HEK293 (cell line): ENCODE results near the gene ARHGAP42.

ENCODE experiments used
- CTCF ChIA-PET: fragments of 350-600 bp; formaldehyde crosslinking; extraction: SDS; loops from one replicate; lab custom pipeline; 2021; ENCODE audit warnings: antibody characterized with exemption; lab: Yijun Ruan, JAX
- POLR2A ChIA-PET: fragments of 300-600 bp; formaldehyde crosslinking; extraction: SDS; loops from one replicate; lab custom pipeline; 2020; ENCODE audit warnings: antibody characterized with exemption, inconsistent platforms; lab: Yijun Ruan, JAX
- H3K27ac ChIP-seq: fragments of 200-500 bp; sonication (Bioruptor generic); 2 replicates; pipeline ENCODE4 v1.5.1; 2014; ENCODE audit warnings: low read depth, low read length, control low read depth, inconsistent platforms; ENCODE audit errors: extremely low read depth
- H3K36me3 ChIP-seq, 2 experiments: fragments of 200-500 bp in 1 of 2; sonication (Bioruptor generic) in 1 of 2; 1 replicate in 1 of 2; 2 replicates in 1 of 2; pipeline ENCODE4 v1.5.1; 2014 to 2017; ENCODE audit warnings: inconsistent platforms in 2 of 2, low read length in 2 of 2; ENCODE audit not compliant: control insufficient read depth in 2 of 2, insufficient read depth in 1 of 2
- H3K4me1 ChIP-seq: fragments of 200-500 bp; sonication (Bioruptor generic); 2 replicates; pipeline ENCODE4 v1.5.1; 2014; ENCODE audit warnings: mild to moderate bottlenecking, low read length, inconsistent platforms; ENCODE audit not compliant: control insufficient read depth, insufficient read depth
- H3K4me3 ChIP-seq: 2 replicates; pipeline ENCODE4 v1.5.1; 2011; ENCODE audit warnings: low read depth, mild to moderate bottlenecking, control low read depth, low read length, moderate library complexity
- H3K9me3 ChIP-seq: fragments of 200-500 bp; sonication (Bioruptor generic); 2 replicates; pipeline ENCODE4 v1.5.1; 2014; ENCODE audit warnings: low read depth, low read length, inconsistent platforms; ENCODE audit not compliant: control insufficient read depth, insufficient read depth
- EGR2 ChIP-seq: fragments of 450-650 bp; formaldehyde crosslinking; IDR thresholded peaks from 2 replicates; pipeline ENCODE4 v1.5.1; 2016; ENCODE audit warnings: low read depth, missing biosample characterization, missing genetic modification characterization
- GLIS2 ChIP-seq: fragments of 450-650 bp; formaldehyde crosslinking; IDR thresholded peaks from 2 replicates; pipeline ENCODE4 v1.5.1; 2016; ENCODE audit warnings: missing biosample characterization, missing genetic modification characterization
- HOXD13 ChIP-seq: sonication (generic); formaldehyde crosslinking; IDR thresholded peaks from 2 replicates; pipeline ENCODE4 v1.8.0; 2022; ENCODE audit warnings: missing genetic modification reagents, borderline replicate concordance
- IKZF3 ChIP-seq: fragments of 450-650 bp; IDR thresholded peaks from 2 replicates; pipeline ENCODE4 v1.5.0; 2018; ENCODE audit warnings: missing biosample characterization, mild to moderate bottlenecking, missing genetic modification characterization, moderate library complexity
- KLF10 ChIP-seq: fragments of 450-650 bp; IDR thresholded peaks from 2 replicates; pipeline ENCODE4 v1.5.1; 2018; ENCODE audit warnings: missing biosample characterization, mild to moderate bottlenecking, missing genetic modification characterization
- KLF7 ChIP-seq: fragments of 450-650 bp; formaldehyde crosslinking; IDR thresholded peaks from 2 replicates; pipeline ENCODE4 v1.5.1; 2016; ENCODE audit warnings: missing biosample characterization, missing genetic modification characterization, borderline replicate concordance
- OSR2 ChIP-seq: fragments of 450-650 bp; formaldehyde crosslinking; IDR thresholded peaks from 2 replicates; pipeline ENCODE4 v1.5.1; 2016; ENCODE audit warnings: missing biosample characterization, missing genetic modification characterization
- SP2 ChIP-seq: fragments of 450-650 bp; formaldehyde crosslinking; IDR thresholded peaks from 2 replicates; pipeline ENCODE4 v1.5.1; 2016; ENCODE audit warnings: missing biosample characterization, missing genetic modification characterization
- SP7 ChIP-seq: fragments of 450-650 bp; formaldehyde crosslinking; IDR thresholded peaks from 2 replicates; pipeline ENCODE4 v1.5.1; 2016; ENCODE audit warnings: missing biosample characterization, missing genetic modification characterization
- ZFP41 ChIP-seq: fragments of 450-650 bp; formaldehyde crosslinking; IDR thresholded peaks from 2 replicates; pipeline ENCODE4 v1.5.1; 2016; ENCODE audit warnings: missing biosample characterization, missing genetic modification characterization, borderline replicate concordance
- ZNF202 ChIP-seq: fragments of 450-650 bp; formaldehyde crosslinking; IDR thresholded peaks from 2 replicates; pipeline ENCODE4 v1.5.1; 2016; ENCODE audit warnings: missing biosample characterization, missing genetic modification characterization, borderline replicate concordance
- ZNF354C ChIP-seq: fragments of 450-650 bp; formaldehyde crosslinking; IDR thresholded peaks from 2 replicates; pipeline ENCODE4 v1.5.1; 2016; ENCODE audit warnings: missing biosample characterization, missing genetic modification characterization, low read depth, borderline replicate concordance
- ZNF391 ChIP-seq: fragments of 450-650 bp; formaldehyde crosslinking; IDR thresholded peaks from 2 replicates; pipeline ENCODE4 v1.5.1; 2016; ENCODE audit warnings: low read depth, missing biosample characterization, missing genetic modification characterization, borderline replicate concordance
- ZNF423 ChIP-seq: fragments of 450-650 bp; formaldehyde crosslinking; IDR thresholded peaks from 2 replicates; pipeline ENCODE4 v1.5.1; 2016; ENCODE audit warnings: missing biosample characterization, missing genetic modification characterization
- ZNF473 ChIP-seq: fragments of 450-650 bp; formaldehyde crosslinking; IDR thresholded peaks from 2 replicates; pipeline ENCODE4 v1.5.1; 2017; ENCODE audit warnings: missing biosample characterization, missing genetic modification characterization
- ZNF571 ChIP-seq: fragments of 450-650 bp; formaldehyde crosslinking; IDR thresholded peaks from 2 replicates; pipeline ENCODE4 v1.5.0; 2017; ENCODE audit warnings: missing biosample characterization, missing genetic modification characterization
- ZNF621 ChIP-seq: fragments of 450-650 bp; formaldehyde crosslinking; IDR thresholded peaks from 2 replicates; pipeline ENCODE4 v1.5.1; 2017; ENCODE audit warnings: missing biosample characterization, missing genetic modification characterization
- ZNF654 ChIP-seq: fragments of 450-650 bp; formaldehyde crosslinking; IDR thresholded peaks from 2 replicates; pipeline ENCODE4 v1.5.1; 2016; ENCODE audit warnings: low read depth, missing biosample characterization, missing genetic modification characterization
- ZNF658 ChIP-seq: fragments of 450-650 bp; formaldehyde crosslinking; IDR thresholded peaks from 2 replicates; pipeline ENCODE4; 2016; ENCODE audit warnings: missing biosample characterization, missing genetic modification characterization
- ZNF660 ChIP-seq: fragments of 450-650 bp; IDR thresholded peaks from 2 replicates; pipeline ENCODE4 v1.5.1; 2018; ENCODE audit warnings: missing biosample characterization, mild to moderate bottlenecking, missing genetic modification characterization
- ZNF791 ChIP-seq: fragments of 450-650 bp; formaldehyde crosslinking; IDR thresholded peaks from 2 replicates; pipeline ENCODE4 v1.5.1; 2016; ENCODE audit warnings: missing biosample characterization, missing genetic modification characterization
- TF ChIP-seq, protein P1 (sequence below): fragments of 450-650 bp; formaldehyde crosslinking; IDR thresholded peaks from 2 replicates; pipeline ENCODE4 v1.5.1; 2016; ENCODE audit warnings: missing biosample characterization, missing genetic modification characterization, borderline replicate concordance
- TF ChIP-seq, protein P2 (sequence below): fragments of 450-650 bp; formaldehyde crosslinking; IDR thresholded peaks from 2 replicates; pipeline ENCODE4 v1.5.1; 2016; ENCODE audit warnings: missing biosample characterization, missing genetic modification characterization
- TF ChIP-seq, protein P3 (sequence below): fragments of 450-650 bp; formaldehyde crosslinking; IDR thresholded peaks from 2 replicates; pipeline ENCODE4 v1.5.1; 2016; ENCODE audit warnings: missing biosample characterization, missing genetic modification characterization
- TF ChIP-seq, protein P4 (sequence below): fragments of 450-650 bp; formaldehyde crosslinking; optimal IDR thresholded peaks from 2 replicates; pipeline ENCODE3; 2016; ENCODE audit warnings: missing biosample characterization, mild to moderate bottlenecking, missing genetic modification characterization

ARHGAP42 gene

DNA sequence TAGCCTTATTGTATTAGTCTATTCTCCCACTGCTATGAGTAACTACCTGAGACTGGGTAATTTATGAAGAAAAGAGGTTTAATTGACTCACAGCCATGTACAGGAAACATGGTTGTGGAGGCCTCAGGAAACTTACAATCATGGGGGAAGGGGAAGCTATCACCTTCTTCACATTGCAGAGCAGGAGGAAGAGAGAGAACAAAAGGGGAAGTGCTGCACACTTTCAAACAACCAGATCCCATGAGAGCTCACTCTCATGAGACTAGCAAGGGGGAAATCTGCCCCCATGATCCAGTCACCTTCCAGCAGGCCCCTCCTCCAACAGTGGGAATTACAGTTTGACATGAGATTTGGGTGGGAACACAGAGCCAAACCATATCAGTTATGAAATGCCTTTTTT lies 179.4 kb downstream of the ARHGAP42 start (continued):
- TF ChIP-seq, protein P1, sequence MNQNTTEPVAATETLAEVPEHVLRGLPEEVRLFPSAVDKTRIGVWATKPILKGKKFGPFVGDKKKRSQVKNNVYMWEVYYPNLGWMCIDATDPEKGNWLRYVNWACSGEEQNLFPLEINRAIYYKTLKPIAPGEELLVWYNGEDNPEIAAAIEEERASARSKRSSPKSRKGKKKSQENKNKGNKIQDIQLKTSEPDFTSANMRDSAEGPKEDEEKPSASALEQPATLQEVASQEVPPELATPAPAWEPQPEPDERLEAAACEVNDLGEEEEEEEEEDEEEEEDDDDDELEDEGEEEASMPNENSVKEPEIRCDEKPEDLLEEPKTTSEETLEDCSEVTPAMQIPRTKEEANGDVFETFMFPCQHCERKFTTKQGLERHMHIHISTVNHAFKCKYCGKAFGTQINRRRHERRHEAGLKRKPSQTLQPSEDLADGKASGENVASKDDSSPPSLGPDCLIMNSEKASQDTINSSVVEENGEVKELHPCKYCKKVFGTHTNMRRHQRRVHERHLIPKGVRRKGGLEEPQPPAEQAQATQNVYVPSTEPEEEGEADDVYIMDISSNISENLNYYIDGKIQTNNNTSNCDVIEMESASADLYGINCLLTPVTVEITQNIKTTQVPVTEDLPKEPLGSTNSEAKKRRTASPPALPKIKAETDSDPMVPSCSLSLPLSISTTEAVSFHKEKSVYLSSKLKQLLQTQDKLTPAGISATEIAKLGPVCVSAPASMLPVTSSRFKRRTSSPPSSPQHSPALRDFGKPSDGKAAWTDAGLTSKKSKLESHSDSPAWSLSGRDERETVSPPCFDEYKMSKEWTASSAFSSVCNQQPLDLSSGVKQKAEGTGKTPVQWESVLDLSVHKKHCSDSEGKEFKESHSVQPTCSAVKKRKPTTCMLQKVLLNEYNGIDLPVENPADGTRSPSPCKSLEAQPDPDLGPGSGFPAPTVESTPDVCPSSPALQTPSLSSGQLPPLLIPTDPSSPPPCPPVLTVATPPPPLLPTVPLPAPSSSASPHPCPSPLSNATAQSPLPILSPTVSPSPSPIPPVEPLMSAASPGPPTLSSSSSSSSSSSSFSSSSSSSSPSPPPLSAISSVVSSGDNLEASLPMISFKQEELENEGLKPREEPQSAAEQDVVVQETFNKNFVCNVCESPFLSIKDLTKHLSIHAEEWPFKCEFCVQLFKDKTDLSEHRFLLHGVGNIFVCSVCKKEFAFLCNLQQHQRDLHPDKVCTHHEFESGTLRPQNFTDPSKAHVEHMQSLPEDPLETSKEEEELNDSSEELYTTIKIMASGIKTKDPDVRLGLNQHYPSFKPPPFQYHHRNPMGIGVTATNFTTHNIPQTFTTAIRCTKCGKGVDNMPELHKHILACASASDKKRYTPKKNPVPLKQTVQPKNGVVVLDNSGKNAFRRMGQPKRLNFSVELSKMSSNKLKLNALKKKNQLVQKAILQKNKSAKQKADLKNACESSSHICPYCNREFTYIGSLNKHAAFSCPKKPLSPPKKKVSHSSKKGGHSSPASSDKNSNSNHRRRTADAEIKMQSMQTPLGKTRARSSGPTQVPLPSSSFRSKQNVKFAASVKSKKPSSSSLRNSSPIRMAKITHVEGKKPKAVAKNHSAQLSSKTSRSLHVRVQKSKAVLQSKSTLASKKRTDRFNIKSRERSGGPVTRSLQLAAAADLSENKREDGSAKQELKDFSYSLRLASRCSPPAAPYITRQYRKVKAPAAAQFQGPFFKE (tag by site-specific recombination), result no peak
- TF ChIP-seq ZNF791 (tag by site-specific recombination), result no peak
- no peak for TF ChIP-seq ZNF354C (tag by site-specific recombination)
- TF ChIP-seq HOXD13 (CRISPR knock-in tag), result no peak
- no peak for TF ChIP-seq ZNF660
- TF ChIP-seq, protein P2, sequence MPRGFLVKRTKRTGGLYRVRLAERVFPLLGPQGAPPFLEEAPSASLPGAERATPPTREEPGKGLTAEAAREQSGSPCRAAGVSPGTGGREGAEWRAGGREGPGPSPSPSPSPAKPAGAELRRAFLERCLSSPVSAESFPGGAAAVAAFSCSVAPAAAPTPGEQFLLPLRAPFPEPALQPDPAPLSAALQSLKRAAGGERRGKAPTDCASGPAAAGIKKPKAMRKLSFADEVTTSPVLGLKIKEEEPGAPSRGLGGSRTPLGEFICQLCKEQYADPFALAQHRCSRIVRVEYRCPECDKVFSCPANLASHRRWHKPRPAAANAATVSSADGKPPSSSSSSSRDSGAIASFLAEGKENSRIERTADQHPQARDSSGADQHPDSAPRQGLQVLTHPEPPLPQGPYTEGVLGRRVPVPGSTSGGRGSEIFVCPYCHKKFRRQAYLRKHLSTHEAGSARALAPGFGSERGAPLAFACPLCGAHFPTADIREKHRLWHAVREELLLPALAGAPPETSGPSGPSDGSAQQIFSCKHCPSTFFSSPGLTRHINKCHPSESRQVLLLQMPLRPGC, result no peak
- no peak for TF ChIP-seq SP7
- no peak for TF ChIP-seq ZNF654 (tag by site-specific recombination)
- no peak for TF ChIP-seq EGR2
- TF ChIP-seq ZNF423, result no peak
- TF ChIP-seq ZNF473 (tag by site-specific recombination), result no peak
- TF ChIP-seq, all 188 proteins: peak for 0

DNA sequence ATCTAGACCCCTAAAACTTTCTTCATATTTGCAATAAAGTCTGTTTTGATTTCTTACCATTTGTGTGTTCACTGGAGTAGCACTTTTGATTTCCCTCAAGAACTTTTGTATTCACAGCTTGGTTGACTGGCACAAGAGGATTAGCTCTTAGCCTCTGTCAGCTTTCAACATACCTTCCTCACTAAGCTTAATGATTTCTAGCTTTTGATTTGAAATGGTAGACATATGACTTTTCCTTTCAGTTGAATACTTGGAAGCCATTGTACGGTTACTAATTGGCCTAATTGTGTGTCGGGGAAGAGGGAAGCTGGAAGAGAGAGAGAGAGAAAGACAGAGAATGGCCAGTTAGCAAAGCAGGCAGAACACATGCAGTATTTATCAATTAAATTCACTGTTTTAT lies 180.5 kb downstream of the ARHGAP42 start:
- ChIA-PET CTCF (no interaction called here), POLR2A (interaction anchor here (1.3 kb wide), 1 partner anchor 9 kb away, joined by 4 read pairs; no protein-coding TSS in a partner anchor)
- Histone ChIP-seq H3K9me3 (no peaks in the 10 kb centered on the region), H3K4me1 (no peaks in the 10 kb centered on the region), H3K36me3 (no peaks in the 10 kb centered on the region)
- TF ChIP-seq ZNF658 (tag by site-specific recombination) (no peak), ZNF354C (tag by site-specific recombination) (no peak)
- TF ChIP-seq, protein P3, sequence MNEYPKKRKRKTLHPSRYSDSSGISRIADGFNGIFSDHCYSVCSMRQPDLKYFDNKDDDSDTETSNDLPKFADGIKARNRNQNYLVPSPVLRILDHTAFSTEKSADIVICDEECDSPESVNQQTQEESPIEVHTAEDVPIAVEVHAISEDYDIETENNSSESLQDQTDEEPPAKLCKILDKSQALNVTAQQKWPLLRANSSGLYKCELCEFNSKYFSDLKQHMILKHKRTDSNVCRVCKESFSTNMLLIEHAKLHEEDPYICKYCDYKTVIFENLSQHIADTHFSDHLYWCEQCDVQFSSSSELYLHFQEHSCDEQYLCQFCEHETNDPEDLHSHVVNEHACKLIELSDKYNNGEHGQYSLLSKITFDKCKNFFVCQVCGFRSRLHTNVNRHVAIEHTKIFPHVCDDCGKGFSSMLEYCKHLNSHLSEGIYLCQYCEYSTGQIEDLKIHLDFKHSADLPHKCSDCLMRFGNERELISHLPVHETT (tag by site-specific recombination), result no peak
- TF ChIP-seq, all 188 proteins: peak for 0
- H3K4me3 ChIP-seq, result no peak overlapping the region
- H3K27ac ChIP-seq, result no peak overlapping the region

DNA sequence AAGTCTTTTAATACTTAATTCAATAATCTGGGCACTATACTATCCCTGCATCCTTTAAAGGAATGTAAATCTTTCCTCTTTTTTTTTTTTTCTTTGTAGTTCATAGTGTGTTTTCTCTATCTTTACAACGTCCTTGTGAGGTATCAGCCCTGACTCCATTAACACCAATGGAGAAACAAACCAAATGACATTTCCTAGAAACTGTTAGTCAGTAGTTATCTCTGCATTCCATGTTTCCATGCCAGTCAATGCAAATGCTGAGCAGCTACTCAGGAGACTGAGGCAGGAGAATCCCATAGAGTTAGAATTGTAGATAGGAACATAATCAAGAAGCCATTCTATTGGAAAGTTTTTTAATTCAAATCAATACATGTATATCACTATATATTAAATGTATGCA lies 182.2 kb downstream of the ARHGAP42 start:
- Histone ChIP-seq H3K9me3 (no peaks in the 10 kb centered on the region), H3K36me3 (no peaks in the 10 kb centered on the region), H3K4me1 (no peaks in the 10 kb centered on the region), H3K4me3 (no peak overlapping the region), H3K27ac (no peak overlapping the region)
- CTCF ChIA-PET, result interaction anchor here (0.7 to 1.0 kb wide), 2 partner anchors 12 to 61 kb away, joined by 3 to 4 read pairs; no protein-coding TSS in a partner anchor
- POLR2A ChIA-PET, result no interaction called here
- TF ChIP-seq GLIS2 (tag by site-specific recombination) (no peak), ZNF202 (tag by site-specific recombination) (no peak), KLF10 (tag by site-specific recombination) (no peak), KLF7 (tag by site-specific recombination) (no peak), SP2 (no peak), OSR2 (no peak), ZFP41 (tag by site-specific recombination) (no peak), ZNF571 (tag by site-specific recombination) (no peak), IKZF3 (tag by site-specific recombination) (no peak), ZNF391 (no peak), ZNF621 (tag by site-specific recombination) (no peak)
- TF ChIP-seq, protein P4, sequence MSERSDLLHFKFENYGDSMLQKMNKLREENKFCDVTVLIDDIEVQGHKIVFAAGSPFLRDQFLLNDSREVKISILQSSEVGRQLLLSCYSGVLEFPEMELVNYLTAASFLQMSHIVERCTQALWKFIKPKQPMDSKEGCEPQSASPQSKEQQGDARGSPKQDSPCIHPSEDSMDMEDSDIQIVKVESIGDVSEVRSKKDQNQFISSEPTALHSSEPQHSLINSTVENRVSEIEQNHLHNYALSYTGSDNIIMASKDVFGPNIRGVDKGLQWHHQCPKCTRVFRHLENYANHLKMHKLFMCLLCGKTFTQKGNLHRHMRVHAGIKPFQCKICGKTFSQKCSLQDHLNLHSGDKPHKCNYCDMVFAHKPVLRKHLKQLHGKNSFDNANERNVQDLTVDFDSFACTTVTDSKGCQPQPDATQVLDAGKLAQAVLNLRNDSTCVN (tag by site-specific recombination), result no peak
